Upper lobe of left lung (tissue), 6 donors: ENCODE measurements around the gene FRAS1. TPM values are rescaled to one million over a fixed set of nuclear protein-coding genes. Genes with fewer than 3 reads are reported as not detected.

Experiments
- ATAC-seq, 2 donors: fragments of 200-7000 bp; cut with Tn5 transposase; one replicate each; pipeline ENCODE4 v1.9.1; 2022; ENCODE audit warnings: mild to moderate bottlenecking in 2 of 2, moderate library complexity in 2 of 2; ENCODE audit not compliant: low FRiP score in 2 of 2
- DNase-seq, 2 donors: peaks; one replicate each; pipeline ENCODE4 v3.0.0-alpha.2; 2019 to 2020
- H3K27ac ChIP-seq, 4 donors: fragments of 200-600 bp; sonication (generic); one replicate each; pipeline ENCODE4 v1.5.1; 2016 to 2019
- H3K27me3 ChIP-seq, 4 donors: fragments of 200-600 bp; sonication (generic); one replicate each; pipeline ENCODE4 v1.5.1; 2017 to 2019
- H3K36me3 ChIP-seq, 4 donors: fragments of 200-600 bp; sonication (generic); one replicate each; pipeline ENCODE4 v1.5.1; 2016 to 2019
- H3K4me1 ChIP-seq, 4 donors: fragments of 200-600 bp; sonication (generic); one replicate each; pipeline ENCODE4 v1.5.1; 2018 to 2019
- H3K4me3 ChIP-seq, 4 donors: fragments of 200-600 bp; sonication (generic); one replicate each; pipeline ENCODE4 v1.5.1; 2017 to 2019; ENCODE audit warnings: mild to moderate bottlenecking in 2 of 4, moderate library complexity in 1 of 4
- H3K9me3 ChIP-seq, 4 donors: fragments of 200-600 bp; sonication (generic); one replicate each; pipeline ENCODE4 v1.5.1; 2018 to 2019
- EP300 ChIP-seq, 4 donors: sonication (generic); formaldehyde crosslinking; IDR thresholded peaks; one replicate each; pipeline ENCODE4 v1.5.1; 2017; ENCODE audit warnings: antibody characterized with exemption in 4 of 4, control low read depth in 2 of 4
- POLR2A ChIP-seq, 4 donors: fragments of 450-650 bp; IDR thresholded peaks; one replicate each; pipeline ENCODE4 v1.5.1; 2016 to 2017; ENCODE audit warnings: antibody characterized with exemption in 4 of 4, mild to moderate bottlenecking in 2 of 4
- POLR2AphosphoS5 ChIP-seq, 2 donors: sonication (generic); formaldehyde crosslinking; IDR thresholded peaks; one replicate each; pipeline ENCODE4 v1.5.1; 2017; ENCODE audit warnings: antibody characterized with exemption in 2 of 2
- WGBS, 2 donors: methylation state at CpG; one replicate each; pipeline ENCODE4 v1.1.5; 2017 to 2018; 5-methylcytosine and 5-hydroxymethylcytosine counted together
- total RNA-seq, 6 donors: library from RNA; depleted of rRNA in 4 of 6; stranded (reverse); fragments of >200 nt in 4 of 6; gene quantifications; one replicate each; pipeline versions ENCODE4 v1.1.0 to v1.2.1, GENCODE V29; 2016 to 2021
- TF ChIP-seq, protein P1 (sequence below), 6 experiments: fragments of 450-650 bp in 4 of 6; fragments of 200-600 bp in 2 of 6; sonication (generic) in 2 of 6; IDR thresholded peaks; one replicate each; pipeline ENCODE4 v1.5.1; 2016 to 2019; ENCODE audit warnings: antibody characterized with exemption in 6 of 6
- donor health status: DM: no; HTN: no; CAD: no; lungs with moderate emphysema.
- donor health status: DM: no; HTN: yes; CAD: no; lungs with severe emphysema.

The FRAS1 gene
- total RNA-seq, 6 donors from 2014 or later: 3.9 to 11.2 (median 6.7) TPM

DNA sequence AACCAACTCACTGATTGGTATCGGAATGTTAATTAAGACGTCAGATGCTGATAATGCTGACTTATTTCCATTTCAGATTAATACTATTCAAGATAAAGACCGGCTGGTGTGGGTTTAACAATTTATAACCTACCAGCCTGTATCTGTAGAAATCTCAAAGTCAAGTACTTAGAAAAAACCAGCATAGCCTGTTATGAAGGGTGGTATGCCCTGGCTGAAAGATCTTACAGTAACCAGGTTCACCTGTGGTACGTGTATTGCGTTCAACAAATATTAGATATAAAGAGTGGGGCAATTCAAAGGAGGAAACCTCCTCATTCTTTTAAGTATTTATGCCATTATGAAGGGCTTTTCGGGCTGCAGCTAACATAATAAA is 253.6 kb downstream of the FRAS1 start:
- no peak for DNase-seq
- no peak overlapping the region for H3K4me3 ChIP-seq
- no peaks in the 10 kb centered on the region for H3K36me3 ChIP-seq
- no peaks in the 10 kb centered on the region for H3K4me1 ChIP-seq
- 59 to 68% methylated on average over 6 of the region's 6 CpGs for WGBS, 2 donors
- no peaks in the 10 kb centered on the region for H3K9me3 ChIP-seq
- H3K27ac ChIP-seq: no peak overlapping the region
- TF ChIP-seq POLR2AphosphoS5 (IDR thresholded peaks at IDR 0.05): no peak
- TF ChIP-seq, protein P1, sequence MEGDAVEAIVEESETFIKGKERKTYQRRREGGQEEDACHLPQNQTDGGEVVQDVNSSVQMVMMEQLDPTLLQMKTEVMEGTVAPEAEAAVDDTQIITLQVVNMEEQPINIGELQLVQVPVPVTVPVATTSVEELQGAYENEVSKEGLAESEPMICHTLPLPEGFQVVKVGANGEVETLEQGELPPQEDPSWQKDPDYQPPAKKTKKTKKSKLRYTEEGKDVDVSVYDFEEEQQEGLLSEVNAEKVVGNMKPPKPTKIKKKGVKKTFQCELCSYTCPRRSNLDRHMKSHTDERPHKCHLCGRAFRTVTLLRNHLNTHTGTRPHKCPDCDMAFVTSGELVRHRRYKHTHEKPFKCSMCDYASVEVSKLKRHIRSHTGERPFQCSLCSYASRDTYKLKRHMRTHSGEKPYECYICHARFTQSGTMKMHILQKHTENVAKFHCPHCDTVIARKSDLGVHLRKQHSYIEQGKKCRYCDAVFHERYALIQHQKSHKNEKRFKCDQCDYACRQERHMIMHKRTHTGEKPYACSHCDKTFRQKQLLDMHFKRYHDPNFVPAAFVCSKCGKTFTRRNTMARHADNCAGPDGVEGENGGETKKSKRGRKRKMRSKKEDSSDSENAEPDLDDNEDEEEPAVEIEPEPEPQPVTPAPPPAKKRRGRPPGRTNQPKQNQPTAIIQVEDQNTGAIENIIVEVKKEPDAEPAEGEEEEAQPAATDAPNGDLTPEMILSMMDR (IDR thresholded peaks at IDR 0.05): no peak
- TF ChIP-seq POLR2A (IDR thresholded peaks at IDR 0.05): no peak
- TF ChIP-seq EP300 (IDR thresholded peaks at IDR 0.05): no peak
- ATAC-seq: no peak
- no peaks in the 10 kb centered on the region for H3K27me3 ChIP-seq

DNA sequence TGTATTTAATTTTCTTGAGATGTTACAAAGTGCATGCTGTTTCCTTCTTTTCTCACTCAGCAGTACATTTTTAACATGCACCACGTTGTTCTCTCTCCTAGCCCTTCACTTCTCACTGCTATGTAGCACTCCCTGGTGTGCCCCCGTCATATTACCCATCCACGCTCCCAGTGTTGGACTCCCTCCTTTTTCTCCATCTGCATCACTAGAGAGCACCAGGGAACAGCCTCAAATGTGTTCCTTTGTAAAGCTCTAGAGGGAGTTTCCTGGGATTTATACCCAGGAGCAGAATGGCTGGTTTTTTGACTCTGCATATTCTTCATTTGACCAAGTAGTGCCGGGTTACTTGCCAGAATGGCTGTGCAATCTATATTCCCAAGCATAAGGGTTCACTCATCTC is 254.2 kb downstream of the FRAS1 start:
- Histone ChIP-seq H3K27ac (no peak overlapping the region), H3K4me3 (no peak overlapping the region), H3K9me3 (no peaks in the 10 kb centered on the region), H3K36me3 (no peaks in the 10 kb centered on the region), H3K27me3 (no peaks in the 10 kb centered on the region), H3K4me1 (no peaks in the 10 kb centered on the region)
- DNase-seq (no peak), ATAC-seq (no peak)
- no peak for TF ChIP-seq POLR2A (IDR thresholded peaks at IDR 0.05)
- WGBS, 2 donors: 72% methylated on average over 4 of the region's 4 CpGs

DNA sequence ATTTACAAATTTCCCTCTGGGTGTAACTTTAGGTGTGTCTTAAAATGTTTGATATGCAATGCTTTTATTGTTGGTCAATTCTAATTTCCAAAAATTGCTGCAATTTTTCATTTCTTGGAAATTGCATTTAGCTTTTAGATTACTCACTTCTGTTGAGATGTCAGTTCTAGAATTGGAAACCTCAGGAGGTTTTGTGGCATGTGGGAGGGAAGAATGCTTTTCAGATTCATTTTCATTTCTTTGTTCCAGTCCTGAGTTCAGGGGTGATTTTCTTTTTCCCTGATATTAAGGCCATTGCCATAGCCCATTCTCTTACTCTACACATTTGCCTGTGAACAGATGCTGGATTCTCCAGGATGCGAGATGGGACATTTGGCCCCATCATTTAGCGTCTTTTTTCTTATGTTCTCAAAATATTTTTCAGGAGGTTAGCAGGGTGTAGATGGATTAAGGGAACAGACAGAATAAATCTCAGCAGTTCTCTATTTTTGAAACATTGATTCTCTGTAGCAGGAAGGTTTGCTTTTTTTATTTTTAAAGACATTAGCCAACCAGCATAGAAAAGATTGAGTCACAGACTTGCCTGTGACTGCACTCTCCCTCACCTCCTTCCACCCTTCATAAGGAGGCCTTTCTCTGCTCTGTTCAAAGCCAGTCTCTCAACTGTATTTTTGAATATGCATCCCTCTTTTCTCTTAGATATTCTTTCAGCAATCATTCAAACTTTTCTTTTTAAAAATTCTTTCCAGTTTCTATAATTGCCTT is 256.0 kb downstream of the FRAS1 start:
- no peak overlapping the region for H3K4me3 ChIP-seq
- H3K36me3 ChIP-seq: no peaks in the 10 kb centered on the region
- H3K27me3 ChIP-seq: no peaks in the 10 kb centered on the region
- no peaks in the 10 kb centered on the region for H3K9me3 ChIP-seq
- ATAC-seq (no peak), DNase-seq (no peak)
- TF ChIP-seq POLR2AphosphoS5 (IDR thresholded peaks at IDR 0.05) (no peak), EP300 (IDR thresholded peaks at IDR 0.05) (no peak), POLR2A (IDR thresholded peaks at IDR 0.05) (no peak)
- TF ChIP-seq, protein P1 (IDR thresholded peaks at IDR 0.05): no peak
- H3K4me1 ChIP-seq: no peaks in the 10 kb centered on the region
- no peak overlapping the region for H3K27ac ChIP-seq
- WGBS, 2 donors: 86 to 99% methylated on average over 2 of the region's 2 CpGs

- no peaks in the 10 kb centered on the region for H3K36me3 ChIP-seq
- no peak overlapping the region for H3K27ac ChIP-seq
- H3K4me3 ChIP-seq: no peak overlapping the region
- ATAC-seq (no peak), DNase-seq (no peak)
- H3K9me3 ChIP-seq: no peaks in the 10 kb centered on the region
- TF ChIP-seq, protein P1 (IDR thresholded peaks at IDR 0.05): no peak
- no peak for TF ChIP-seq POLR2A (IDR thresholded peaks at IDR 0.05)
- no peak for TF ChIP-seq EP300 (IDR thresholded peaks at IDR 0.05)
- TF ChIP-seq POLR2AphosphoS5 (IDR thresholded peaks at IDR 0.05): no peak
- no peaks in the 10 kb centered on the region for H3K27me3 ChIP-seq
- H3K4me1 ChIP-seq: no peaks in the 10 kb centered on the region
Measured at GRCh38 chr4:78313754-78314120, 256.6 kb downstream of the FRAS1 start.

GRCh38 chr4:78318126-78318525 is 261.0 kb downstream of the FRAS1 start:
- no peaks in the 10 kb centered on the region for H3K9me3 ChIP-seq
- 91 to 97% methylated on average over 1 of the region's 1 CpG for WGBS, 2 donors
- no peak for ATAC-seq

More at GRCh38 chr4:78318126-78318525, 261.0 kb downstream of the FRAS1 start:
- Histone ChIP-seq H3K27me3 (no peaks in the 10 kb centered on the region), H3K4me3 (no peak overlapping the region), H3K4me1 (no peaks in the 10 kb centered on the region), H3K27ac (no peak overlapping the region), H3K36me3 (no peaks in the 10 kb centered on the region)
- DNase-seq: no peak
- TF ChIP-seq POLR2A (IDR thresholded peaks at IDR 0.05) (no peak), POLR2AphosphoS5 (IDR thresholded peaks at IDR 0.05) (no peak), EP300 (IDR thresholded peaks at IDR 0.05) (no peak)
- TF ChIP-seq, protein P1 (IDR thresholded peaks at IDR 0.05): no peak
